SH-SY5Y (cell line): ENCODE measurements around the gene PAX2.

Source experiments
- GATA2 ChIP-seq: IDR thresholded peaks from 2 replicates; pipeline ENCODE4 v1.6.1; 2011; ENCODE audit warnings: mild to moderate bottlenecking, low read depth, low read length
- GATA3 ChIP-seq: IDR thresholded peaks from 2 replicates; pipeline ENCODE4 v1.6.1; 2011; ENCODE audit warnings: low read depth, mild to moderate bottlenecking, low read length, moderate library complexity

PAX2 gene

DNA sequence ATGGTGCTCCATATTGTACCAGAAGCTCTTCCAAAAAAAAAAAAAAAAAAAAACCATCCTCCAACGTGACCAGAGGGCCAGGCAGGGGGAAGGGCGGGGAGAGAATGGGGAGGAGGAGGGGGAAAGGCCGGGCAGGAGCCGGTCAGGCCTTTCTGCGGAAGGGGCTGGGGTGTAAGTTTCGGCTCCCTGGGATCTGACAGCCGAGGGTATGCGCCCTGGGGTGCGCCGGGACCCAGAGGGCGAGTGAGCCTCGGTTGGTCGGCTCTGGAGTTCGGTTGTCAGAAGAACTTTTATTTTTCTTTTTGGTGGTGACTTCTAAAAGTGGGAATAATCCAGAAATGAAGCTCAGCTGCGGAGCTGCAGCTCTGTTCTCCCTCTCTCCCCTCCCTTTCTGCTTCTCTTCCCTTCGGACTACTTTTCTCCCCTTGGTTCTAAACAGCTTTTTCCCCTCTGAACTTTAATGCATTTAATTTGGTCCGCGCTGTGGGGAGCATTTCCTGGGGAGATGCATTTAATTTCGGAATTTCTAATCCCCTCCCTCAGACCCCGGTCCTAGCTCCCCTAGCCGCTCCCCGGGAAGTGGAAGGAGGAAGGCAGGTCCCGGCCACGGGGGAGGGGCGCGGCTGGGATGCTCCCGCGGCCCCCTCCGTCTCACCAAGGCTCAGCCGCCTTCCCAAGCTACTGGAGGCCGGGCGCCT, 3.9 kb upstream of the PAX2 start:
- TF ChIP-seq GATA3 (no peak), GATA2 (no peak)

DNA sequence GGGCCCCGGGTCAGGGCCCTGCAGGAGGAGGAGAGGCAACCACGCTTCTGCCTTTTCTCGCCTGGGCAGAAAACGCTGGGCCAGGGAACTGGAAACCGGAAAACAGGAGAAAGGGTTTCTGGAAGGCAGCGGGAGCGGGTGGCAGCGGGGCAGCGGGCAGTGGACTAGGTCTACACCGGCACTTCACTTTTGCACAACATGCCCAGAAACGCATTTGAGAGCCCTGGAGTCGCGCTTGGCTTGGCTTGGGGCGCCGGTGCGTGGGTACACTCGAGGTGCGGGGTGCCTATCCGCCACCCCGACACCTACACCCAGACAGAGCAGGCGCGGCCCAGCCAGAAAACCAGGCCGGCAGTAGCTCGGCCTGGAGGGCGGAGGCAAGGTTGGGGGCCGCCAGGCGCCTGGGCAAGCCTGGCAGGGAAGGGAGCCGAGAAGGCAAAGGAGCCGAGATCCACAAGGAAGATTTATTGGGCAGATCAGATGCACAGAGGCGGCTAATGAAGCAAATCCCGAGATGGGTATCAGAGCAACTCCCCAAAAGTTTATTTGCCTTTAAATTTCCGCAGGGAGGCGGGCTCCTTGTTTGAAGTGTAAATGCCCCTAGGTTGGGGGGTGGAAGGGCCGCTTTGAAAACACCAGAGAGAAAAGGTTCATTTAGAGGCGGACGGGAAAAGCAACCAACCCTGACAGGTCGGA, 3.2 kb upstream of the PAX2 start:
- no peak for TF ChIP-seq GATA2
- TF ChIP-seq GATA3 = no peak

DNA sequence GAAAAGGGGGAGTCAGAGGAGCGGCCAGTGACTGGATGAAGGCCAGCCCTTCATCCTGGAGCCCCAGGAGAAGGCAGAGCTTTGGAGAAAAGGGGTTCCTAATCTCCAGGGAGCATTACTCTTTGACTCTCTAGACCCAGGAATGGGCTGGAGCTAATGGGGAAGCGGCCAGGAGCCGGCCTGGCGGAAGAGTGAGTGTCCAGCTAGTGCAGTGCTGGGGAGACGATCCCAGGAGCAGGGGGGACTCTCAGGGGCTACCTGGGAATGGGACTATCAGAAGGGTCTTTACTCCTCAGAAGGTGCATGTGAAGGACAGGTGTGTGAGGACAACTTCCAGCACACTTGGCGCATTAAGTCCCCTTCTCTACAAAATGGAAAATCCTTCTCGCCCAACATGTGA, 2.4 kb upstream of the PAX2 start:
- no peak for TF ChIP-seq GATA2

DNA sequence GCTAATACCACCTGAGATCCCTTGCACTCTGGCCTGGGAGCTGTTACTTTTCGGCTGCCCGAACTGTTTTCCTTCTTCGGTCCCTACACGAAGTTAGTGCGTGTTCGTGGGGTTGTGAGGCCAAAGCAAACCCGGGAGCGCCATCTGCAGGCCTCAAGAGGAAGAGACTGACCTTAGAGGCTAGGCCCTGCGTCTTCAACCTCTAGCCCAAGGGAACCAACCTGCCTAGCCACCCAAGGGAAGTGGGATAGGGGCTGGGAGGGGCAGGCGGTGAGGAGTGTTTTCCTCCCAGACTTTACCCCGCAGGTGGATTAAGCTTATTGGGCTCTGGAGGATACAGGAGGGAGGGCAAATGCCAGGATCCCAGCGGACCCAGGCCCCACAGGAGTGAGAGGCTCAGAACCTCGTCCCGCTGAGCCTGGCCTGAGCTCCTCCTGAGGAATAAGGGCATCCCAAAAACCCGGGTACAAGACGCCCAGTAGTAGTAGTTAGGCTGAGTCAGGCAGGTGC, 1.7 kb upstream of the PAX2 start:
- TF ChIP-seq GATA2 (no peak), GATA3 (no peak)

DNA sequence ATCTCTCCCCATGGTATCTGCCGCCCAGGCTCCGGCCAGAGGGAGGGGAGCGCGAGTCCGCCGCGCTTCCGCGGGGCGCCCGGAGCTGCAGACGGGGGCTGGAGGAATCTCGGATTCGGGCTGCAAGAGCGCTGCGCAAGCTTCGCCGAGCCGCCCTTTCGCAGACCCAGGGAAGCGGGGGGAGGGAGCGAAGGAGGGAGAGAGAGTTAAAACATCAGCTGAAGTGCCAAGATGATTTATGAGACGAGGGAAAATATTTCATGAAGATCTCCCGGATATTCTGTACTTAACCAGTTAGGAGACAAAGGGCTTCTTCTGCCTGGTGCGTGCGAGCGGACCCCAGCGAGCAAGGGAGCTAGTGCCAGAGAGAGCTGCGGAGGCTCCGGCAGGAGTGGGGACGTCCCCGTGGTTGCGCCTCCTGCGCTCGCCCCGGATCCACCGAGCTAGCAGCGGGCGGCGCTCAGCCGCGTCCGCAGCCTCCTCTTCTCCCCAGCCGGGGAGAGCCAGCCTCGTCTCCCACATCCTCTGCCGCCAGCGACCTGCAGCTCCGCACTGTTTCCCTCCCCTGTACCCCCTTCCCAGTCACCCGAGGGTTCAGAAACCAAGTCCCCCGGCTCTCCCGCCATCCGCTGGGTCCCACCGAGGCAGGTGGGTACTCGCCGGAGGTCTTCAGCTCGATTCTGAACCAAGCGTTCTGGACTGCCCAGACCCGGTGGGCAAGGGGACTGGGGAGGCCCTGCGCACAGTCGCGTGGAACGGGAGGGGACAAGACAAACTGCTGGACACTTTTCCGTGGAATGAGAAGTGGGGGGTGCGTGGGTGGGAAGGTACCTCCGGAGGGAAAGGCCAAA, 1.0 kb upstream of the PAX2 start:
- TF ChIP-seq GATA2 (no peak), GATA3 (no peak)

DNA sequence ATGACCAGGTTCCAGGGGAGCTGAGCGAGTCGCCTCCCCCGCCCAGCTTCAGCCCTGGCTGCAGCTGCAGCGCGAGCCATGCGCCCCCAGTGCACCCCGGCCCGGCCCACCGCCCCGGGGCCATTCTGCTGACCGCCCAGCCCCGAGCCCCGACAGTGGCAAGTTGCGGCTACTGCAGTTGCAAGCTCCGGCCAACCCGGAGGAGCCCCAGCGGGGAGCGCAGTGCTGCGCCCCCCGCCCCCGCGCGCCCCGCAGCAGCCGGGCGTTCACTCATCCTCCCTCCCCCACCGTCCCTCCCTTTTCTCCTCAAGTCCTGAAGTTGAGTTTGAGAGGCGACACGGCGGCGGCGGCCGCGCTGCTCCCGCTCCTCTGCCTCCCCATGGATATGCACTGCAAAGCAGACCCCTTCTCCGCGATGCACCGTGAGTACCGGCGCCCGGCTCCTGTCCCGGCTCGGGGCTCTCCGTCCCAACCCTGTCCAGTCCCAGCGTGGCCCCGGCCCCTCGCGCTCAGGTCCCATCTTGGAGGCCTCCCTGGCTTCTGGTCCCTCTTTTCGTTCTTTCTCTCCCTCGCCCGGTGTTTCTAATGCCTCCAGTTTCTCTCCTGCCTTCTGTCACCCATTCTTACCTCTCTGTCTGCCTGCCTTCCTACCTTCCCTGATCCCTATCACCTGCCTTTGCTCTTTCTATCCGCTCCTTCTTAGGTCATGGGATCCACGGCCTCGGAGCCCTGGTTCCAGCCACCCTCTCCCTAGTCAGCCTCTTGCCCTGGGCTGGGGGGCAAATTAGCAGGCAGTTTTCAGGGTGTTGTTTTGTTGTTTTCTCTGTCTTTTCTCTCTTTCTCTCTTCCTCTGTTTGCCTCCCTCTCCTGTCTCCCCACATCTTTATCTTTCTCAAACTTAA, 751 bp downstream of the PAX2 start:
- TF ChIP-seq GATA3 (no peak), GATA2 (no peak)

DNA sequence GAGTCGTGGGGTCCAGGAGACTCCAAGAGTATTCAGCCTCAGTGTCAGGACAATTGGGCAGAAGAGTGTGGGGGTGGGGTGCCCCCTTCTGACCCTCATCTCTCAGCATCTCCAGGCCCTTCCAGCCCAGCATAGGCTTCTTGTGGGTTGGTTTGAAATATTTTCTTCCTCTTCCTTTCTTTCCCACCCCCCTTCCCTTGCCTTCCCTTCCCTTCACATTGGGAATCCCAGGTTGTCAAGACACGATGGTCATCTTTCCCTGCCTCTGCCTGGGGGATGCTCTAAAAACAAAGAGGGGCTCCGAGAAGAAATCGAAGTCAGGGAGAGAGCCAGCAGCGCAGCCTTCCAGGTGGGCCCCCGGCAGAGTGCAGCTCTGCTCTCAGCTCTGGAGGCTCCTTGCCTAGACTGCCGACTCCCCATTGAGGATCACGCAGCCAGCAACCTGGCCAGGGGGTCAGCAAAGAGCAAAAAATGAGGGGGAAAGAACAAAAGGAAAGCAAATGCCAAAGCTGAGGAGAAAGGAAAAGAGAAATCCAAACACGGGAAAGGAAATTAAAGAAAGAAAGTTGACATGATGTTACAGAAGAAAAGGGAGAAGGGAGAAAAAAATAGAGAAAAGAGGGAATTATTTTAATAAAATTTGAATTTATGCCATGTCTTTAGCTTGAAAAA, 1.5 kb downstream of the PAX2 start:
- TF ChIP-seq GATA3 (no peak), GATA2 (no peak)

DNA sequence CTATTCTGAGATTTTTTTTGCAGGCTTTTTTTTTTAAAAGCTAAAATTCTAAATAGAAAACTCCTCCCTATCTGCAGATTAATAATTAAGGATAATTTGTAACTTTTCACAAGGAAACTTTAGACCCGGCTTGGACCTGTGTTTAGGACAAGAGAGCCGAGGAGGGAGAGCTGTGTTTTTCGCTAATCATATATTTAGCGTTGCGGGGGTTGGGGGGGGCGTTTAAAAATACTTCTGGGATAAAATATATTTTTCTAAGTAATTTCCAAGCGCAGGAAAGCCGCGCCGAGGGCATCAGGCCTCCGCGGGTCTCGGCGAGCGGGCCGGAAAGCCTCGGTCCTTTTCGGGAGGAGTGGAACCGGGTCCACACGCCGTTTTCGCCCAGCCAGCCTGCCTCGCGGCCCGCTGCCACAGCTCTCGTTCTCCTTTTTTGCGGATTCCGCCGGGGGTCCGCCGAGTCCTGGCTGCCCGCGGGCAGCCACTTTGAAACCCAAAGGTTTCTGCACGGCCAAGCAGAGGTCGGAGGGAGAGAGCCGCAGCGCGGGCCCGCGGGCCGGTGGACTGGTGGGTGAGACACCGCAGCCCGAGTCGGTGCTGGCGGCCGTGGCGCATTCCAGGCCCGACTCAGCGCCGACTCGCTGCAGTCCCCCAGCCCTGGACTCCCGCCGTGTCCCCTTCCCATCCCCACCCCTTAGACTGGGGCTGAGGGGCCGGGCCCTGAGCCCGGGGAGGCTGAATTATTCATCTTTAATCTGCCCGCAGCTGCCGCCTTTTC, 2.3 kb downstream of the PAX2 start:
- TF ChIP-seq GATA3 (no peak), GATA2 (no peak)

DNA sequence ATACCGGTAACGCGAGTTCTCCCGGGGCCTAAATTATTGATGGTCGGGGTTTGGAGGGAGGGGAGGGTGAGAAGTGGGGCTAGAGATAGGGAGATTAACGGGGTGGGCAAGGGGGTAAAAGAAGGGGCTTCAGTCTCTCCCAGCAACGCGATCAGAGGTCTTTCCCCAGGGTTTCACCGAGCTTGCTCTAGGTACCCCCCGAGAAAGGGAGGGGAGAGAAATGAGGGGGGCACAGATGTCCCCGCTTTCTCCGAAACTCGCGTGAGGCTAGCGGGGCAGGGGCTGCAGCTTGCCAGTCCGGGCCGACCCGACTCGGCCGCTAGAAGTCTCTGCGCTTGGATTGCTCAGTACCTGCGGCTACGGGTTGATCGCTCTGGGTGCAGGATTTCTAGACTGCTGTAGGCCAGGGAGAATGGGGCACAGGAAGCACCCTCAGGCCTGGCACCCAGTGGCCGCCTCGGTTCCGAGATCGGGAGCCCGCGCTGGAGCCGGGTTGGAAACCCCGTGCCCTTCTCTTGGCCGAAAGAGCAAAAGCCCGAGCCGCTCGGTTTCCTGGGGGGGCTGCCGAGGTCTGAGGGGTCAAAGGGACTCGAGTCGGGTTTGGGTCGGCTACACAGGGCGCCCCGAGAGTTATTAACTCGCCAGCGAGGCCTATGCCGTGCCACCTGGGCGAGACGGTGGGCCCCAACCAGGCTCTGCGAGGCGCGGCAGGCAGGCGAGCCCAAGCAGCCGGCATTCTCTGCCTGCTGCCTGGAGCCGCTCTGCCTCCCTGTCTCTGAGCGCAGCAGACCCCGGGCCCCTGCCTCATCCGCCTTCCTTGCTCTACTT, 3.1 kb downstream of the PAX2 start:
- TF ChIP-seq GATA2 (no peak), GATA3 (no peak)

DNA sequence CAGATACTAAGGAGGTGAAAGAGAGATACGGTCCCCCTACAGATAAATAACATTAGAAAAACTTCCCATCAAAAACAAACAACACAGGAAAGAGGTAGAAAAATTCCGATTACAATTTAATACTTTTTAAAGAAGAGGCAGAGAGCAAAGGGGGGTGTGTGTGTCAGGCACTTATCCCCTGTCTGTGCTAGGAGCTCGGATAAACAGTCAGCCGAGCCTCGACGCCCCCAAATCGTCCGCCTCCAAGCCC, 3.6 kb downstream of the PAX2 start:
- no peak for TF ChIP-seq GATA2
- TF ChIP-seq GATA3 = no peak

DNA sequence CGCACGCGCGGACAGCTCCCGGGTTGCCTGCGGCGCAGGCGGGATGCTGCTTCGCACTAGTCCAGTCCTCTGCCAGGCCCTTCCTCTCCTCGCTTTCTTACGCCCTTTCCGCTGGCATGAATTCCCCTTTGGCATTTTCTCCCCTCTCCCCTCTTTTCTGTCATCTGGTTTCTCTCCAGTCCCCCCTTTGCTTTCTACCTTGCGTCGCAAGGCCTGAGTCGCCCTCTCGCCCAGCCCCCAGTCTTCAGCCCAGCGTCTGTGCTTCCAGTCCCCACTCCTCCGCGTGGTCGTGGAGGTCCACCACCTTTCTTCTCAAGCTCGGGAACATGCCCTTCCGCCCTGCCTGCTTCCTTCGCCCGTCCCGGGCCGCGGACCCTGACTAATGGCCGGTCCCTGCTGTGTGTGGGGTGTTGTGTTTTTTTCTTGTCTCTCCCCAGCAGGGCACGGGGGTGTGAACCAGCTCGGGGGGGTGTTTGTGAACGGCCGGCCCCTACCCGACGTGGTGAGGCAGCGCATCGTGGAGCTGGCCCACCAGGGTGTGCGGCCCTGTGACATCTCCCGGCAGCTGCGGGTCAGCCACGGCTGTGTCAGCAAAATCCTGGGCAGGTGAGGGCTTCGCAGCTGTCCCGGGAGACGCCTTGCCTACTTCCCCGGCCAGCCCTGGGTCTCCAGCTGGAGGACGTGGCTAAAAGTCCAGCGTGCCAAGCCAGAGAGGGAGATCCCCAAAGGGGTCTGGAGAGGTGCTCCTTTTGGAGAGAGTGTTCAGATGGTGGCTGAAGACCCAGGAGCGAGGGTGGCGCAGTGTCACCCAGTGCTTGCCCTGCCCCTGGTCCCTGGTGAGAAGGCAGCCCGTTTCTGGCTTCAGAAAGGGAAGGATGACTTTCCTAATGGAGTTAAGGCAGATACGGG, 4.2 kb downstream of the PAX2 start:
- TF ChIP-seq GATA2 (no peak), GATA3 (no peak)
